Endometrium (tissue), 2 donors: ENCODE results near the gene PKLR.

Source experiments
- FAIRE-seq: peaks from 2 replicates; lab custom pipeline; 2012; peaks lifted over from hg19 to GRCh38; lab: Jason Lieb, UNC
- donor health status: control.
- donor health status: control.

The PKLR gene

DNA sequence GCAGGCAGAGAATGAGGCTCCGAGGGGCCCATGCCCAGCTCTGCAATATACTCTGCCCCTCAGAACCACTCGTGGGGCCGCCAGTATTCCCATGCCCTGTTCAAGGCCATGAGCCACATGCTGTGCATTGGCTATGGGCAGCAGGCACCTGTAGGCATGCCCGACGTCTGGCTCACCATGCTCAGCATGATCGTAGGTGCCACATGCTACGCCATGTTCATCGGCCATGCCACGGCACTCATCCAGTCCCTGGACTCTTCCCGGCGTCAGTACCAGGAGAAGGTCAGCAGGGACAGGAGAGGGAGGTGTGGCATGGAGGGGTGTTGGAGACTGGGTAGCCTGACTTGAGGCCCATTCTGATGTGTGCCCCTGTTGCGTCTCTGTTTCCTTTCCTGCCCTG, 16.8 kb downstream of the PKLR start:
- FAIRE-seq, result no peak

GRCh38 chr1:155282488-155283091, 18.6 kb downstream of the PKLR start:
- no peak for FAIRE-seq

- no peak for FAIRE-seq
These were observed 22.0 kb downstream of the PKLR start for GRCh38 chr1:155279268-155279667.

- no peak for FAIRE-seq
These were observed 22.5 kb downstream of the PKLR start for GRCh38 chr1:155278689-155279160.

GRCh38 chr1:155277902-155278688, 23.1 kb downstream of the PKLR start:
- no peak for FAIRE-seq

- no peak for FAIRE-seq
These were observed 24.0 kb downstream of the PKLR start, which contains the start of gene HCN3 for GRCh38 chr1:155277070-155277901. Gene HCN3, plus strand, starts transcription at chr1:155277463. Its CDS starts 128 bp downstream, at chr1:155277591.

GRCh38 chr1:155273343-155274245, 27.6 kb downstream of the PKLR start, which contains the start of gene CLK2:
Gene CLK2, minus strand, starts transcription at chr1:155273504. Its CDS starts 2,527 bp downstream, at chr1:155270977.
- no peak for FAIRE-seq

- no peak for FAIRE-seq
These were observed 28.5 kb downstream of the PKLR start for GRCh38 chr1:155272466-155273342.

DNA sequence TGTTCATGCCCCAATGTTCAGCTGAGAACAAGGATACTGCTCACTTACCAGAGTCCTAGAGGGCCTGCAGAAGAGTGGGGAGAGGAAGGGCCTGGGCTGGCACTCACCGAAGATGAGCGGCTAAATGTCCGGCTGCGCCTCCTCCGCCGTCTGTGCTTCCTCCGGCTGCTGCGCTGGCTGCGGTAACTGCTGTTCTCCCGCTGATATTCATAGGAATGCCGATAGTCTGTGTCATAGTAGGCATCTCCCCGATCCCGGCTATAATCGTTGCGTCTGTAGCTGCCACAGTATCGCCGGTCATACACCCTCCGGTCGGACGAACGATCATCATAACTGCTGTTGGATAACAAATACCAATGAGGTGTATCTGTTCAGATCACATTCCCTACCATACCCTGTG, 31.9 kb downstream of the PKLR start:
- FAIRE-seq, result no peak

DNA sequence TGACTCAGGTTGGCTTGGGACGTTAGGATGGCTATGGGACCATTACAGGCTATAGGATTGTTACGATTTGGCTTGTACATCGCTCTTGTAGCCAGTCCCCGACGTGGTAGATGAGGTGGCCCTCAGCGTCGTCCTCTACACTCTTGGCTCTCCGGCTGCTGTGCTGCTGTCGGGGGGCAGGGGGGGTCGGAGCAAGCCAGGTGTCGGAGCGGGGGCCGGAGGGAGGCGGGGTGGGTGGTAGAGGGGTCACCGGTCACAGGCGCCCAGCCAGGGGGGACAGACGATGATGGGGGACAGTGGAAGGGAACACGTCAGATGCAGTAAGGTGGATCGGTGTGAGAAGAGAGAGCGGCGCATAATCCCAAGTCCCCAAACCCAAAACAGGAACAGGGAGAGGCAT, 32.6 kb downstream of the PKLR start:
- FAIRE-seq, result no peak

GRCh38 chr1:155267373-155267772, 33.9 kb downstream of the PKLR start:
- no peak for FAIRE-seq

- FAIRE-seq, result no peak
These were observed 34.7 kb downstream of the PKLR start for GRCh38 chr1:155266553-155266952.

DNA sequence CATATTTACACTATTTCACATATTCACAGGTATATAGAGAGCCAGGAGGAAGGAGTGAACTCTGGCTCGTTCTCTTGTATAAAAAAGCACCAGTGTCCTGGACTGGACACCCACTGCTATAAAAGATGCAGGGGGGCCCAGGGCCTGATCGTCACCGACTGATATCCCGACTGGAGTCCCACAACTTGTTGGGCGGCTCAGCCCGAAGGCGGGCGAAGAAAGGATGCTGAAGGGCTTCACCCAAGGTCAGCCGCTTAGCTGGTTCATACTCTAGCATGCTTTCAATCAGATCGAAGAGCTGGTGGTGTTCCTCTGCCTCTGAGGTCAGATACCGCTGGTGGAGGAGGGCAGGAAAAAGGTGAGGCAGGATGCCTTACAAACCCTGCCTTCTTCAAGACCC, 38.2 kb downstream of the PKLR start:
- no peak for FAIRE-seq

DNA sequence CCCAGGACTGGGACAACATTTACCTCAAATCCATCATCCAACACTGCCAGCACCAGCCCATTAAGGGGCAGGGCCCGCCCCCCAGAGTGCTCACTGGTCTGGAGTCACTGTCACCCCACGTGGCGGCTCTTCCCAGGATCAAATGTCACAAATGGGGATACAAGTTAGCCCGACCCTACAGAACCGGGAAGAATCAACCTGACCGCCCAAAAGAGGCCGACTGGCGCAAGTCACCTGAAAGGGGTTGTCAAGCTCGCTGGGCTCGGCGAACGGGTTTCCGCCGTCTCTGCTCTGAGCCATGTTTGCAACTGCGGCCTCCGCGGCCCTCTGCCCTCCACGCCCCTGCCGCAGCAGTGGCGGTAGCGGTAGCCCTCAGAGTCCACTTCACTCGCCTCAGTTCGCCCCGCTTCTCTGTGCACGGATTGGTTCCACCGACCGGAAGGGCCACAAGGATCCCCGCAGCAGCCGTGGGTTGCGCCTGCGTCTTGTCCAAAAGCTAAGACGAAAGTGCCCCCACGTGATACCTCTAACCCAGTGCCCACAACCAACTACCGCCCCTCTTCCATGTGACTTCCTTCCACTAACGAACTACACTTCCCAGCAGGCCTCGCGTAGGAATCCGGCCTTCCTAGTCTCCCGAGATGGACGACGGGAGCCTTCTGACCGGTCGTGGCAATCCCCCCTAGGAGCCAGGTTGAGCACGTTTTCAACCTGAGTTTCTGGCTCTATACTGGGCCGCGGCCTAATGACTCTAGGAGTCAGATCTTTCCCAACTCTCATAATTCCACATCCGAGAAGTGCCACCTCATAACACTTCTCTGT, 39.2 kb downstream of the PKLR start, which contains the start of gene SCAMP3:
TSS of gene SCAMP3 (minus strand) at position 509 of the 822 bp plus-strand sequence. CDS start at position 300, 209 bp downstream.
- peak; percentile 86 for FAIRE-seq

DNA sequence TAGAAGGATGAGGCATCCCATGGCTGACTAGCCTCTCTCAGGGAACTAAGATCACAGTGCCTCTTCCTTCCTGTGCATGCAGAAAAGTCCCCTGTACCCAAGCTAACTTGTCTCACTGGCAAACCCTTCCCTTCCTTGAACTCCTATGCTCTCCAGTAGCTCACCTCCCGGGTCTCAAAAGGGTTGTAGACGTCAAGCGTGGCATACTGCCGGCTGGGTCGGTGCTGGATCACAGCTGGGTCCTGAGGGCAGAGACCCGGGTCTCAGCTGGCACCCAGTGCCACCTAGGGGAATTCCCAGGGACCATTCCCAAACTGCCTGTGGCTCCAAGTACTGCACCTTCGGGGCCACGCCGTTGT, 39.8 kb downstream of the PKLR start:
- FAIRE-seq, result no peak

- no peak for FAIRE-seq
These were observed 41.0 kb downstream of the PKLR start for GRCh38 chr1:155260276-155260675.

DNA sequence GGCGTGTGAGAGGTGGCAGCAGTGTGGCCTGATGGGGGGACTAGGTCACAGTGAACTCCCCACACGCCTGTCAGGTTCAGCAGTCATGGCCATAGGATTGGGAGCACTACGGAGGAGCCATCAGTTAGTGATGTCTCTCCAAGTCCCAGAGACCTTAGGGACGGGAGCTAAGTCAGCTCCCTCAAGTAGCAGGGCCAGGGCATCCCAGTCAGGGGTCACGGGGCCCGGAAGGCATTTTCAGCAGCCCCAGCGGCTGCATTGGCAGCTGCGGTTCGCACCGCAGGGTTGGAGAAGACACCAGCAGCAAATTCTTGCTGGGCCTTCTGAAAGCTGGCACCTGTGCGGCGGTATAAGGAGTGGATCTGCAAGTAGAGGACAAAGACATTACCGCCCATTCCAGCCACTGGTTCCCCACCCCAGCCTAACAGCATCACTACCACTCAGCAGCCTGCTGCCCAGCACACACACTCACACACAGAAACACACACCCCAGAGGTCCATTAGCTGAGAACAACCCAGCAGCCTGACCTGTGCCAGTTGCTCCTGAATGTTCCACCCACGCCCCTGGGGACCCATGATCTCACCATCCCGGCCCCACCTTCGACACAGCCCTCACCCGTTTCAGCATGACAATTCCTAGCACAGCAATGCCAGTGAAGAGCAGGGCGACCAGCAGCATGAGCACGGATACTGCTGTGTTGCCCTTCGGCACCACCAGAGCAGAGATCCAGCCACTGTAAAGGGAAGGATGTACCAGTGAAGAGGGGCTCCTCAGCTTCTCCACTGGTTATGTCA, 45.0 kb downstream of the PKLR start:
- no peak for FAIRE-seq

GRCh38 chr1:155255243-155256007, 45.8 kb downstream of the PKLR start, which contains the start of gene ENTREP3:
Gene ENTREP3, minus strand, starts transcription at chr1:155255483. Its CDS starts 606 bp downstream, at chr1:155254877.
- FAIRE-seq, result no peak
